HG03521 (cell line): ENCODE measurements around the gene BAD.

Source experiments
- ATAC-seq: cut with Tn5 transposase; IDR thresholded peaks from one replicate; pipeline ENCODE4 v1.9.1; 2021; ENCODE audit warnings: mild to moderate bottlenecking, moderate library complexity; ENCODE audit not compliant: unreplicated experiment

Gene BAD

GRCh38 chr11:64232967-64233315, 51.5 kb downstream of the BAD start:
- no peak for ATAC-seq

- ATAC-seq = no peak
These were observed 52.1 kb downstream of the BAD start for GRCh38 chr11:64232182-64232966.

GRCh38 chr11:64231546-64231945, 52.9 kb downstream of the BAD start:
- no peak for ATAC-seq

- no peak for ATAC-seq
These were observed 53.5 kb downstream of the BAD start for GRCh38 chr11:64230985-64231365.

GRCh38 chr11:64230171-64230984, 54.1 kb downstream of the BAD start, which contains the start of gene DNAJC4:
Gene DNAJC4, plus strand, starts transcription at chr11:64230548. Its CDS starts 307 bp downstream, at chr11:64230855.
- ATAC-seq = peak; percentile 37

- no peak for ATAC-seq
These were observed 54.7 kb downstream of the BAD start for GRCh38 chr11:64229744-64230170.

GRCh38 chr11:64229090-64229743, 55.2 kb downstream of the BAD start:
- no peak for ATAC-seq

GRCh38 chr11:64227405-64227956, 57.0 kb downstream of the BAD start:
- no peak for ATAC-seq

- ATAC-seq = no peak
These were observed 57.9 kb downstream of the BAD start for GRCh38 chr11:64226507-64227051.

- peak; percentile 51 for ATAC-seq
These were observed 58.6 kb downstream of the BAD start, which contains the start of the genes NUDT22 and TRPT1 for GRCh38 chr11:64225608-64226506. Gene NUDT22, plus strand, starts transcription at chr11:64226274. Its CDS starts 379 bp downstream, at chr11:64226653. Gene TRPT1, minus strand, starts transcription at chr11:64226186. Its CDS starts 326 bp downstream, at chr11:64225860.

- no peak for ATAC-seq
These were observed 59.4 kb downstream of the BAD start for GRCh38 chr11:64224891-64225607.

- ATAC-seq = no peak
These were observed 60.1 kb downstream of the BAD start for GRCh38 chr11:64224151-64224890.

- ATAC-seq = no peak
These were observed 61.3 kb downstream of the BAD start for GRCh38 chr11:64223001-64223651.

GRCh38 chr11:64222651-64223000, 61.8 kb downstream of the BAD start:
- ATAC-seq = no peak

GRCh38 chr11:64220798-64221197, 63.7 kb downstream of the BAD start:
- ATAC-seq = no peak

GRCh38 chr11:64220271-64220670, 64.2 kb downstream of the BAD start:
- no peak for ATAC-seq
